ACHN (cell line): Measurements from ENCODE around the gene PCCA.
"Not testable (repeated sequence)": the region's sequence is repeated elsewhere in the genome, so short reads cannot be mapped to it uniquely, and the experiment has no call there.

Source experiments
- DNase-seq: peaks from one replicate; pipeline ENCODE4 v3.0.0-alpha.2; 2015
- in situ Hi-C: cut with HindIII; loops from 2 replicates; pipeline ENCODE4 v1.10.0; 2017; ENCODE audit warnings: low sequenced_read_pairs, low pct_ligation_motif_present, low pct_unique_long_range_greater_than_20kb

PCCA gene

GRCh38 chr13:100174455-100174854 is 85.6 kb downstream of the PCCA start:
- DNase-seq, in situ Hi-C loops: not testable (repeated sequence)

- DNase-seq: no peak
These were observed 86.3 kb downstream of the PCCA start for GRCh38 chr13:100175078-100175802.

GRCh38 chr13:100175803-100176182 is 86.9 kb downstream of the PCCA start:
- in situ Hi-C loops: no loop called here
- DNase-seq: no peak

More at GRCh38 chr13:100175078-100175802, 86.3 kb downstream of the PCCA start:
- in situ Hi-C loops: no loop called here

- DNase-seq: no peak
These were observed 88.0 kb downstream of the PCCA start for GRCh38 chr13:100176801-100177400.

GRCh38 chr13:100178309-100178708 is 89.4 kb downstream of the PCCA start:
- in situ Hi-C loops: no loop called here
- no peak for DNase-seq

More at GRCh38 chr13:100176801-100177400, 88.0 kb downstream of the PCCA start:
- in situ Hi-C loops: no loop called here

- in situ Hi-C loops: no loop called here
These were observed 90.4 kb downstream of the PCCA start for GRCh38 chr13:100179276-100179675.

GRCh38 chr13:100182900-100183490 is 94.1 kb downstream of the PCCA start:
- no peak for DNase-seq
- in situ Hi-C loops: no loop called here

More at GRCh38 chr13:100179276-100179675, 90.4 kb downstream of the PCCA start:
- no peak for DNase-seq

GRCh38 chr13:100184095-100184494 is 95.2 kb downstream of the PCCA start:
- in situ Hi-C loops: no loop called here
- no peak for DNase-seq

- no peak for DNase-seq
- in situ Hi-C loops: no loop called here
These were observed 106.7 kb downstream of the PCCA start for GRCh38 chr13:100195568-100195967.

GRCh38 chr13:100196375-100196774 is 107.5 kb downstream of the PCCA start:
- no peak for DNase-seq
- in situ Hi-C loops: no loop called here

- DNase-seq: no peak
- in situ Hi-C loops: no loop called here
These were observed 108.2 kb downstream of the PCCA start for GRCh38 chr13:100197116-100197515.

GRCh38 chr13:100197591-100198365 is 108.9 kb downstream of the PCCA start:
- in situ Hi-C loops: no loop called here
- DNase-seq: no peak

- in situ Hi-C loops: no loop called here
- DNase-seq: peak; percentile 64
These were observed 114.9 kb downstream of the PCCA start for GRCh38 chr13:100203696-100204367.

GRCh38 chr13:100208002-100208401 is 119.1 kb downstream of the PCCA start:
- no peak for DNase-seq
- in situ Hi-C loops: no loop called here

GRCh38 chr13:100208626-100209025 is 119.7 kb downstream of the PCCA start:
- in situ Hi-C loops: no loop called here

GRCh38 chr13:100209857-100210825 is 121.2 kb downstream of the PCCA start:
- in situ Hi-C loops: no loop called here
- peak; percentile 39 for DNase-seq

More at GRCh38 chr13:100208626-100209025, 119.7 kb downstream of the PCCA start:
- DNase-seq: no peak

GRCh38 chr13:100211016-100211710 is 122.3 kb downstream of the PCCA start:
- no peak for DNase-seq

More at GRCh38 chr13:100211016-100211710, 122.3 kb downstream of the PCCA start:
- in situ Hi-C loops: no loop called here
